Myocyte (in vitro differentiated cells): Measurements from ENCODE around the gene HIRA. TPM values are rescaled to one million over a fixed set of nuclear protein-coding genes. Genes with fewer than 3 reads are reported as not detected.
"Not testable (repeated sequence)": the region's sequence is repeated elsewhere in the genome, so short reads cannot be mapped to it uniquely, and the experiment has no call there.

Experiments
- DNase-seq: peaks from one replicate; pipeline ENCODE4 v3.0.0-alpha.2; 2012; ENCODE audit warnings: low read depth
- total RNA-seq: library from RNA; depleted of rRNA; stranded (reverse); fragments of >200 nt; gene quantifications from 2 replicates; pipeline ENCODE4 v1.2.3, GENCODE V29; 2014

HIRA gene
- total RNA-seq, 1 donor from 2014 or later, result 16.4 TPM

- peak; percentile 94 for DNase-seq
Observed at GRCh38 chr22:19463491-19464469, 32.2 kb upstream of the HIRA start.

GRCh38 chr22:19463008-19463407 is 31.5 kb upstream of the HIRA start:
- DNase-seq, result no peak

- no peak for DNase-seq
Observed at GRCh38 chr22:19461506-19461905, 30.0 kb upstream of the HIRA start.

GRCh38 chr22:19460036-19460435 is 28.5 kb upstream of the HIRA start:
- DNase-seq, result no peak

DNA sequence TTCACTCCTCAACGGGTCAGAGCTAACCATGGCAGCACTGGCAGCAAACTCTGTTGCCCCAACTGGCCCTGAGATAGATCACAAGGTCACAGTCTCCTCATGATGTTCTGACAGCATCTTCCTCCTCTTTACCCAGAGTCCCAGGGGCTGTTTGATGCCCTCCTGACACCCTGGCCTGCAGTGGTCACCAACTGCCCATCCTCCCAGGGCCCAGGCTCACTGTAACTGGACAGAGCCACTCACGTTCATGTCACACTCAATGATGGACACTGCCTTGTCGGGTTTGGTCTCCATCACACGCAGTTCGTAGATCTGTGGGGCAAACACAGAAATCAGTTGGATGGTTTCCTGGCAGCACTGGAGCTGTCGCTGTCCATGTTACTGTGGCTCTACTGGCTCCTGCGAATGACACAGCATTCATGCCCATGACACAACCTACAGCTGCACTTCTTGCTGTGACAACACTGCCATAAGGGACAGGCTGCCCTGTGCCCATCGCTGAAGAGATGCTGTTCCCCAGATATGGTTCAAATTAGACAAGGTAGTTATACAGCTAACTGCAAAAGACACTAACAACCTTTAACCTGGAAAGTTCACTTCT is 26.4 kb upstream of the HIRA start:
- no peak for DNase-seq

GRCh38 chr22:19456541-19456940 is 25.0 kb upstream of the HIRA start:
- no peak for DNase-seq

- no peak for DNase-seq
Observed at GRCh38 chr22:19455585-19456370, 24.2 kb upstream of the HIRA start.

GRCh38 chr22:19455033-19455432 is 23.5 kb upstream of the HIRA start:
- no peak for DNase-seq

- DNase-seq, result no peak
Observed at GRCh38 chr22:19454156-19454555, 22.6 kb upstream of the HIRA start.

- DNase-seq, result no peak
Observed at GRCh38 chr22:19453718-19454117, 22.2 kb upstream of the HIRA start.

GRCh38 chr22:19451570-19451969 is 20.0 kb upstream of the HIRA start:
- no peak for DNase-seq

GRCh38 chr22:19450363-19451175 is 19.0 kb upstream of the HIRA start:
- no peak for DNase-seq

GRCh38 chr22:19449422-19449767 is 17.9 kb upstream of the HIRA start:
- no peak for DNase-seq

DNA sequence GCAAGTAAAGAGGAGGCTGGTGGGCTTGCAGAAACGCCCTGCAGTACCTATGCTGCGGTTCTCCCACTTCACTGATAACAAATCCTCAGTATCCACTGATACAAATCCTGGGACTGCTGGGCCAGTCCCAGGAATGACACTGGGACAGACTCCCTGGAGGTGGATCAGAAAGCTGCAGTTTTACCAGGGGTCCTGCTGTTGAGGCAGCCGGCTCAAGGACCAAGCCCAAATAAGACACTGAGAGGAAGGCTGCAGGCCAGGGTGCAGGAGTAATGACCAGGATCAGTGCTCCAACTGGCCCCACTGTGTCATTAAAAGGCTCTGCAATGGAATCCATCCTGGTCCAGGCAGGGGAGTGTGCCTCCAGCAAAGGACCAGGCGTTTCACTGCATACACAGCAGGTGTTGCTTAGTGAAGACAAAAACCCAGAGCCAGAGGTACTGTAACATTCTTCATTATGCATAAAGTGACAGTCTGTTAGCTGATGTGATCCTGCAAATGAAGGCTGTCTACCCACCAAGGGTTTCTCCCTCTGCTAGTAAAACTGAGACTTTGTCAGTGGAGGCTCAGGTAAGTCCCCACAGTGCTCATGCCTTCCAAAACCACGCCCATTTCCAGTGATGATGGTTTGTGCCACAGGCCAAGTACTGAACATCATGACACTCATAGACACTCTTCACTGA is 17.3 kb upstream of the HIRA start:
- no peak for DNase-seq

DNA sequence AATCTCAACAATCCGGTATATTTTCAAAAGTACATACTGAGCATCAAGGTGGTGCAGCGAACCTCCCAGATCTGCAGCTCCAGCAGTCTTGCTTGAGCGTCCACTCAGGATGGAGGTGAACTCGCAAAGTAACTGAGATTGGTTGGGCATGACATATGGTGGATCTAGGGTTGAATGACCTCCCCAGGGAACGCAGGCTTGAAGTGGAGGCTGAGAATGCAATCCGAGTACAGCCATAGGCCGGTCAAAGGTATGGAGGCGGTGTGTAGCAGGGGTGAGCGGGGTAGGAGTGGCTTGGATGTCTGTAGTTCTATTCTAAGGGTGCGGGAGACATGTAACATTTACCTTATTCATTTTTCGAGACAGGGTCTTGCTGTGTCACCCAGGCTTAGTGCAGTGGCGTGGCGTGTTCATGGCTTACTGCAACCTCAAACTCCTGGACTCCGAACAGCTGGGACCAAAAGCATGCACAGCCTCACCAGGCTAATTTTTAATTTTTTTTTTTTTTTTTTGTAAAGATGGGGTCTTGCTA is 16.6 kb upstream of the HIRA start:
- peak; percentile 66 for DNase-seq

DNA sequence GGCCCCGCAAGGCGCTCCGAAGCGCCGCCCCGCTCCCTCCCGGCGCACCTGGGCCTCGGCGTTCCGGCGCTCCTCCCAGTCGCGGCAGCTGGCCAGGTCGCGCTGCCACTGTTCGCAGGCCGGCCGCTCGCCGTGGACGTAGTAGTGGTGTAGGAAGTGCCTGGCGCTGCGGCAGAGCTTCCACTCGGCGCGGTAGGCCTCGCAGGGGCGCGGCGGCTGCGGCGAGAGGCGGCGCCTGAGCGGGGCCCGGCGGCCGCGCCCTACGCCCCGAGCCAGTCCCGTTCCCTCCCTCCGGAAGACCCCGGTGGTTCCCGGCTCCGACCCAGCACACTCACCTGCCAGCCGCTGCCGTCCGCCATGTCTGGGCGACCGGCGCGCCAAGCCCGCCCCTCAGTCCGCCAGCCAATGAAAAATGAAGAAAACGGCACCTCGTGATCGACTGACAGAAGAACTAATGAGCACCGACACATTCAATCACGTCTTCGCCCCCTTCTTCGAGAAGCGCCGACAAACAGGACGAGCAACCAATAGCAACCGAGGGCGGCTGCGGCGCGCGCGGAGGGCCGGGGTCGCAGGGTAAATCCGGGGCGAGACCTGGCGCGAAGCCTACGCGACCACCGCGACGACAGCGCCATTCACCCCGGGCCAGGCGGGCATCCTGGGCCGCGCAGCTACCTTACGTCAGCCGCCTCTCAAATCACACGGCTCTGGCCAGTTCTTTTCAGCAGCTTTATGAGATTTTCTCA is 16.0 kb upstream of the HIRA start, which contains the start of gene C22orf39:
TSS of gene C22orf39 (minus strand) at position 382 of the 746 bp plus-strand sequence. CDS start at position 359, 23 bp downstream.
- peak; percentile 94 for DNase-seq

DNA sequence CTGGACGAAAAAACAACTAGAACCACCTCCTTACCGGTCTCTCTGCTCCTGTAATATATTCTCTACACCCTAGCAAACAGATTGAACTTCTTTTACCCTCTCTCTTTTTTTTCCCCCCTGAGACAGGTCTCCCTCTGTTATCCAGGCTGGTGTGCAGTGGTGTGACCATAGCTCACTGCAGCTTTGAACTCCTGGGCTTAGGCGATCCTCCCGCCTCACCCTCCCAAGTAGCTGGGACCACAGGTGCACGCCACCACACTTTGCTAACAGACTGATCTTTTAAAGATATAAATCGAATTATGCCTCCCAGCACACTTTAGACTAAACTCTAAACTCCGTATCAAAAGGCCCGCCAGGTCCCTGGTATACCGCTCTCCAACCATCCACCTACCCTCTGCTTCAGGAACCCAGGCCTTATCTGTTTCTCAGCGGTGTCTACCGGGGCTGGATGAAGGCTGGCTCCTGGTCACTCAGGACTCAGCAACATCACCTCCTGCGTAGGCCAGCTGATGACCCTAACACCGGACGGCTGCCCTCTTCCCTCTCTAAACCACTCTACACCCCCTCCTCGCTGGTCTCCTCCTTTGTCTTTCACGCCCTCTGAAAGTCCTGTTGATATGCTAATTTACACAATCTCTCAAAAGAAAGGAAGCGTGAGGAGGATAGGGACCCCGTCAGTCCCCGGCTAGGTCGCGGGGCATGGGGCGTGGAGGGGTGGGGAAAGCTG is 15.2 kb upstream of the HIRA start:
- no peak for DNase-seq

DNA sequence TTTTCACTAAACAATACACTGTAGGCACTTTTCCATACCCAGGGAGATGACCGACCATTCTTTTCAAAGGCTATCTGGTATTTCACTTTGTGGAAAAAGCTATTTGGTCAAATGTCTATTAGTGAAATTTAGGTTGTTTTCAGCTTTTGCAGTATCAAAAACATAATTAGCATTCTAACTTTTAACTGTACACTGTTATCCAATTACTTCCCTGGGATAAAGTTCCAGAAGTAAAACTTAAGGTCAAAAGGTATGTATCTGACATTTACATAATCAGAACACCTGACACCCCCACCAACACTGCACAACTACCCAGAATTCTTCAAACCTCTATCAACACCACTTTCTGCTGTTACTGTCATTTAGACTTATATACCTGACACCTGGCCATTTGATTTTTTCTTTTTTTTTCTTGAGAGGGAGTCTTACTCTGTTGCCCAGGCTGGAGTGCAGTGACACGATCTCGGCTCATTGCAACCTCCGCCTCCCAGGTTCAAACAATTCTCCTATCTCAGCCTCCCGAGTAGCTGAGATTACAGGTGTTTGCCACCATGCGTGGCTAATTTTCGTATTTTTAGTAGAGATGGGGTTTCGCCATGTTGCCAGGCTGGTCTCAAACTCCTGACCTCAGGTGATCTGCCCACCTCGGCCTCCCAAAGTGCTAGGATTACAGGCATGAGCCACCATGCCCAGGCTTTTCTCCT is 13.9 kb upstream of the HIRA start:
- DNase-seq, result not testable (repeated sequence)
